HG03439 (cell line): ENCODE data around the gene DDX20.
A peak's percentile ranks its signal among the peaks of the same experiment; 100 is the strongest.
"Not testable (repeated sequence)": the region's sequence is repeated elsewhere in the genome, so short reads cannot be mapped to it uniquely, and the experiment has no call there.

ENCODE experiments used
- ATAC-seq: cut with Tn5 transposase; IDR thresholded peaks from one replicate; pipeline ENCODE4 v1.9.1; 2021; ENCODE audit warnings: mild to moderate bottlenecking, moderate library complexity; ENCODE audit not compliant: unreplicated experiment

DDX20 gene

DNA sequence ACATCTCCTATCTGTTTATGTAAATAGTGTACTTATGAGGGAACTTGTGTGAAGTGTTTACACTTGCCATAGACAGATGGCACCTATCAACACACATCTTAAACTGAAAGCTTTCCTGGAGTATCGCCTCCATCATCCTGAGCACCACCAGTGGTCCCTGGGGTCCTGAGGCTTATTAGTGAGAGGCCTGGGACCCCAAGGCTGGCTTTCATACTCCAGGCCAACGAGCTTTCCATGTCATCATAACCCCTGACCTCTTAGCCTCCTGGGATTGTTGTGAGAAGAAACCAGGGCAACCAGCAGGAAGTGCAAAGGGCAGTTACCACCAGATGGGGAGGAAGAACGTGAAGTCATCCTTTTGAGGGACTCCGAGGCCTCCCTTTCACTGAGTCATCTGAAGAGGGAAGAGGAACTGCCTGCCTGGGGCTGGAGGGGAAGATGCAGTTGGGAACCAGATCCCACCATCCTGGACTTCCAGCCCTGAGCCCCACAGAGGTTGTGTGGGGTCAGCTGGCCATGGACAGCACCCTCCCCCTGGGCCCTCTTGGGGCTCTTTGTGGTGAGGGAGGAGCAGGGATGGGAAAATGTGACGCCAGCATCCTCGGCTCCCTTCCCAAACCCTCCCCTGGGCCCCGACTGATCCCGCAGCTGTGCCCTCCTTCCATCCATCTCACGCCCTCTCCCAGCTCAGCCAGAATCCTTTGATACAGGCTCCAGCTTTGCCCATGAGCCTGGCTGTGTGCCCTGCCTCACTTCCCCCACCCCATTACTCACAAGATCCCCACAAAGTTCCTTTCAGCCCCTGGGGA, 22.3 kb upstream of the DDX20 start:
- no peak for ATAC-seq

DNA sequence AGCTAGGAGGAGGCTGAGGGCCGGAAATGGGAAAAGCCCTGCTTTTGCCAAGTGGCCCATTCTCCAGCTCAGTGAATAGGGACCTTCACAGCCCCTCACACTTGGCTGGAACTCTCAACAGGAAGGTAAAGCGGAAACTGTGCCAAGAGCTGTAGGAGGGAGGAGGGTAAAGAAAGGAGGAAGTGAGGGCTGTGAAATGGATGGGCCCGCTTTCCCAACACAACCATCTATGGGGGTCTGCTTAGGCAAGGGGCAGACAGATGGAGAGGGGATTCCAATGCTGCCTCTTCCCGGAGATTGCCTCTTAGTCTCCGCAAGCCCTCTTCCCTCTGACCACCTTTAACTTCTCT, 21.7 kb upstream of the DDX20 start:
- ATAC-seq: no peak

DNA sequence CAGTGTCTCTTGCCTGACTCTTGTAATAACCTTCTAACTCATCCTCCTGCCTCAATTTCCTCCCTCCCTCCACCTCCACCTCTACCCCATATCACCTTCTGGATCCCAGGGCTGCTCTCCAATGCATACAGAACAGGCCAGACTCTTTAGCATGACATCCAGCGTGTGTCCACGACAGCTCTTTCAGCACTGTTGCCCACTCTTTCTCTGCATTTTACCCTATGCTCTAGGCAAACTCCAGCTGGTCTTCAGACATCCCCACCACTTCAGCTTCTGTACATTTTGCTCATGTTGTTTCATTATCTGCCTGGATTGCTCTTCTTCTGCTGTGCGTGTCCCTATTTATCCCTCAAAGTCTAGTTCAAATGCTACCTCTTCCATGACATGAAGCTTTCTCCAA, 21.3 kb upstream of the DDX20 start:
- ATAC-seq: no peak

DNA sequence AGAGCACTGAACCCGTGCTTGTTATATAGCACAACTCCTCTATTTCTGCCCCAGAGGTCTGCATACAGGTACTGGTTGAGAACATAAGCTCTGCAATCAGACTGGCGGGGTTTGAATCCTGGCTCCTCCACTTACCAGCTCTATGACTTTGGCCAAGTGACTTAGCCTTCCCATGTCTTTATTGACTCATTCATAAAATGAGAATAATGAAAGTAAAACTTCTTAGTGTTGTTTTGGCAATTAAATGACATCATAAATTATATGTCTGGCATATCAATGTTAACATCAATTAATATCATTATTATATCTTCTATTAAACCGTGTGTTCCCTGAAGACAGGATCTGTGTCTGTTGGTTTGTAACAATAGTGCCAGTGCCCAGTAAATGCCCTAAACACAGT, 20.8 kb upstream of the DDX20 start:
- no peak for ATAC-seq

DNA sequence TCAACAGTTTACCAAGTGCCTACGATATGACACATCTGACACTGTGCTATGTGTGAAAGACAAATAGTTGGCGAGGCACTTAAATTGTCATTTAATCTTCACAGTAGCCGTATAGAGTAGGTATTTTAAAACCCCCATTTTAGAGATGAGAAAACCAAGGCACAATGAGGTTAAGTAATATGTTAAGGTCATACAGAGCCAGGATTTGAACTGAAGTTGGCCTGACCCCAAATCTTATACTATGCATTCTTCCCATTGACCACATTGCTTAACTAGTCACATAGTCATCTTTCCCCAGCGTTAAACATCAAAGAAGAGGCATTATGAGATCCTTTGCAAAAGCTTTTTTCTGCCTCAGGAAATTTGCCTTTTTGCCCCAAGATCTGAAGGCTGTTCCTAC, 20.4 kb upstream of the DDX20 start:
- no peak for ATAC-seq

DNA sequence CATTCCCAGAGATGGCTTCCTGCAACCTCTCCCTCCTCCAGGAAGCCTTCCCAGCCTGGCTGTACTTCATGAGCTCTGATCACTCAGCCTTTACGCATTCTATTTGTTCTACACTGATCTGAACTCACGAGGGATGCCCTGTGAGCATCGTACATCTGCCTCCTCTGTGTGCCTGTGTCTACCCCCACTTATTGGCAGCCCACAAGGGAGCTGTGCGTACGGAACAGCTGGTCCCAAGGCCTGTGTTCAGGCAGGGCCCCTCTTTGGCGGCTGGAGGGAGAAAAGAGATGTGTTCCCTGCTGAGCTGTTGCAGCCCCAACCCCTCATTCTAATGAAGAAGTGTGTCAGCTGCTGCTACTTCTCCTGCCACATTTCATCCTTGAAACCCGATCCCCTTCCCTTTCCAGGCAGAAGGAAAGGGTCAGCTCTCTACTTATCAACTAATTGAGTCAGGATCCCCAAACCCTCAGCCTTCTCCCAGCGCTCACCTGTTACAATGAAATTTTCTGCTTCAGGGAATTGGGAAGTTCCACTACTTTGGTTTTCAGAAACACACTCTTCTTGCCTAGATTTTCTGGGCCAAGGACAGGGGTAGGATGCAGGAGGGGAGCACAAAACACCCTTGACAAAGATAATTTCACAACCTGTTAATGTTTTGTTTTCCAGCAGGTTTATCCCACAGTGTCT, 19.7 kb upstream of the DDX20 start:
- ATAC-seq: no peak

DNA sequence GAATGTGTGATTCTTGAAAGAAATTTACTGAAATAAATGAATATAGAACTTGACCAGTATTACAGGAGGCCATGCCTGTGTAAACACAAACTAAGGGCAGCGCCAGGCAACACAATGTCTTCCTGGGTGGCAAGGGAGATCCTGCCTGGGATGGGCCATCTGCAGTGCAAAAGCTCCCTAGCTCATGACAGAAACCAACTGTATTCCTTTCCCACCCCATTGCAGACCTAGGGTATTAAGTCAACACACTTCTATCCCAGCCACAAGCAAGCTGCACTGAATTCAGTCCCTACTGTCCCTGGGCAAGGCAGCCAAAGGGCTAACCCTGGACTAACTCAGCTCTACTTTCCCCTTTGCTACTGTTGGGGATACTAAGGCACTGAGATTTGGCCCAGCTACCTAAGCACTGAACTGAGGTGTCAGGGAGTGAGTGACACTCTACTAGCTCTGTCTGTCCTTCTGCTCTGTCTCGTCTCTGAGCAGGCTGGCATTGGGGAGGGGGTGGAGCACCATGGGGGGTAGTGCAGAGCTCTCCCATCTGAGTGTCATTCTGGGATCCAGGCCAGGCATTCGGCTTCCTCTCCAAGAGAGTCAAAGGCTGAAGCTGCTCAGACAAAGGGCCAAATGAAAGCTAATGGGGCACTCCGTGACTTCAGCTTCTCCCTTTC, 19.0 kb upstream of the DDX20 start:
- no peak for ATAC-seq

DNA sequence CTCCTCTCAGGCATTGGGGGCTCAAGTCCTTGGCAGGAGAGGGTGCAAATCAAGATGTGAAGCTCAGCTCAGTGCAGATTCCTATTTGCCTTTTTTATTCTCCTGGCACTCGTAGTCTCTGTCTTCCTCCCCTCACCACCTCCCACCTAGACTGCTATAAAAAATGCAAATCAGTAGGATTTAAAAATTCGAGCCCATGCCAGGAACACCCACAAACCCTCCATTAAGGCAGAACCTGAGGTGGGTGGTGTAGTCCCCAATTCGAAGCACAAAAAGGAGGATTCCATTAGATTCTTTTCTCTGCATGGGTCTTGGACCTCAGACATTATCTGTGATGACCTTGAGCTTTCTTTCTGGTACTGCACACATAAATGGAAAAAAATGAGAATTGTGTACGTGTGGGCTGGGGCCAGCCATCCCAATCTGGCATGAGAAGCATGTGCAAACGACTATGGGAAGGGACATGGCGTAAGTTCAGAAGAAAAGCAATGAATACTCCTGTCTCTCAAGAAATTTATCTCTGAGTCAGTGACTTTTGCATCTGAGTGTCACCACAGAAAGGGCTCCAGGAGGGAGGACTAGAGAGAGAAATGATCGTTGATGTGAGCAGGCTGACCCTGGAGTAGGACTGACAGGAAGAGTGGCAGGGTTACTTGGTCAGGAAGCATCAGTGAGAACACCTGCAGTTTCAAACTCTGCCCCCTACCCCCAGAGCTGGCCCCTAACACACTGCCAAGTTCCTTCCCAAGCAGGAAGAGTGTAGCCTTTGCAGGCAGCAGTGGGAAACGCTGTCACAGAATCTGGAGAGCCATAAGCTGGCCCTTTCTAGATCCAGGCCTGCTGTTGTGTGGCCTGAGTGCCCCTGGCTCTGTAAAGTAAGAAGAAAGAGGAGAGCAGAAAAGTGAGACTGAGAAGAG, 18.2 kb upstream of the DDX20 start:
- ATAC-seq: no peak

DNA sequence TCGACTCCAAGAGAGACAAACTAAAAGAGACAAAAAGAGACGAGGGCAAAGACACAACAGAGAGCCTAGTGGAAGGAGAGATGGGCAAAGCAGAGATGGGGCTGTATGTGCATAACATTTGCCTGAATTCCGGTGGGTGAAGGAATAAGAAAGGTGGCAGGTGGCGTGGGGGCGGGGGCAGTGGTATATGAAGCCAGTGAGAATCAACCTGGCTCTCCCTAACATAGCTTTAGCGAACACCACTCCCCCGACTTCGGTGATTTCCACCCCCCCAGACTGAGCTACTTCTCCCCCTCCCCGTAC, 17.6 kb upstream of the DDX20 start:
- ATAC-seq: no peak

DNA sequence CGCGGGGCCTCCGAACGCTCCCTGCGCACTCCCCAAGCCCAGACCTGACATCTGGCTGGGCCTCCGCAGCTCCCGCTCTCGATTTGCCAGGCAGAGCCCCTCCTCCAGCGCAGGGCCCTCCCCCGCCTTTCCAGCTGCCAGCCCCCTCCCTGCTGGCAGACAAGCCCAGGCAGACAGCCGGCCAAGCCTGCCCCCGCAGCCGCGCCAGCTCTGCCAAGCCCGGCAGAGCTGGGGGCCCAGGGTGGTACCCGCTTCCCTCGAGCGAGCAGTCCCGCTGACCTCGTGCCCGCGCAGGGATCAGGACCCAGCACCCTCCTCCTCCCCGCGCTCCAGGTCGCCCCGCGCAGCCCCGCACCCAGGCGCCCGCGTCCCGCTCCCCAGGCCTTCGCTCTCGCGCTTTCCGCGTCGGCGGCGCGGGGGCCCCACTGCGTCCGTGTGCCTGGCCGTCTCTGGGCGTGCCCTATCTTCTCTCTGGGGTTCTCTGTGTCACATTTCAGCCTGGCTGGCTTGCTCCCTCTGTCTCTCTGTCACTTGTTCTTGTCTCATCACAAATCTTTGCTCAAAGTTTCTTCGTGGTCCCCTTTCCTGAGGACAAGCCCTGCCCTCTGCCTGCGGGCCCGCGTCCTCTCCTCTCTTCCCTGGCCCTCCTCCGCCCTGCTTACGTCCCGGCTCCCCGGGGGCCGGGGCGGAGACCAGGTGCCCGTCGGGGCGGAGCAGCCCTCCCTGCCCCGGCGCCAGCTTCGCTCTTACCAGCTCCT, 17.1 kb upstream of the DDX20 start:
- peak; percentile 45 for ATAC-seq

DNA sequence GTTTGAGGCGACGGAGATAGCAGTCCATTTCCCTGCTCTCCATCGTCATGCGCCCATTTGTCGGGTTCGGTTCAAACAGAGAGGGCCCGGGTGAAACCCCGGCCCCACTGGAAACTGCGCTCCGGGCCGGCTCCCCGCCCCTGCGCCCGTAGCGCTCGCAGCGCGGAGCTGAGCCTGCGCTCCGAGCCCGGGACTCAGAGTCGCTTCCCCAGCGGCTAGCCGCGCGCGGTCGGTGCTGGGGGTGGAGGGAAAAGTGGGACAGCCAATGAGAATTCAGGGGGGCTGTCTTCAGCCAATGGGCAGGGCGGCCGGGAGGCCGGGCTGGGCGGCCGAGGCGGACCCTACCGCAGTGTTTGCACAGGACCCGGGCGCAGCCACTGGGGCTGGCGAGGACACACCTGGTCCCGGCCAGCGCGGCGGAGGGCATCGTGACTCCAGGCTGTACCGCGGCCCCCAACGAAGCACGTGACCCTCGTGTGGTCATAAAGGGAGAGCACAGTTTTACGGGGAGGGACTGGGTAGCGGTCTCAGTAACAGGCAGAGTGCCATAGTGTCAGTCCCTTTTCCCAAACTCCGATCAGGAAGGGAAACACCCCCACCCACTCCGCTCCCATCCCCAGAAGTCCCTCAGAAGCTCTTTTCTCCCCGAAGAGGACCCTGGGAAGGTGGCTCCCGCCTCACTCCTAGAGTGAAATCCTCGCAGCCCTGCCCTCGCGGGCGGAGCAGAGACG, 16.3 kb upstream of the DDX20 start, which contains the start of gene INKA2:
Gene INKA2, minus strand, starts transcription at position 202 of the 731 bp plus-strand sequence. Its CDS starts 153 bp downstream, at position 49.
- peak; percentile 85 for ATAC-seq

DNA sequence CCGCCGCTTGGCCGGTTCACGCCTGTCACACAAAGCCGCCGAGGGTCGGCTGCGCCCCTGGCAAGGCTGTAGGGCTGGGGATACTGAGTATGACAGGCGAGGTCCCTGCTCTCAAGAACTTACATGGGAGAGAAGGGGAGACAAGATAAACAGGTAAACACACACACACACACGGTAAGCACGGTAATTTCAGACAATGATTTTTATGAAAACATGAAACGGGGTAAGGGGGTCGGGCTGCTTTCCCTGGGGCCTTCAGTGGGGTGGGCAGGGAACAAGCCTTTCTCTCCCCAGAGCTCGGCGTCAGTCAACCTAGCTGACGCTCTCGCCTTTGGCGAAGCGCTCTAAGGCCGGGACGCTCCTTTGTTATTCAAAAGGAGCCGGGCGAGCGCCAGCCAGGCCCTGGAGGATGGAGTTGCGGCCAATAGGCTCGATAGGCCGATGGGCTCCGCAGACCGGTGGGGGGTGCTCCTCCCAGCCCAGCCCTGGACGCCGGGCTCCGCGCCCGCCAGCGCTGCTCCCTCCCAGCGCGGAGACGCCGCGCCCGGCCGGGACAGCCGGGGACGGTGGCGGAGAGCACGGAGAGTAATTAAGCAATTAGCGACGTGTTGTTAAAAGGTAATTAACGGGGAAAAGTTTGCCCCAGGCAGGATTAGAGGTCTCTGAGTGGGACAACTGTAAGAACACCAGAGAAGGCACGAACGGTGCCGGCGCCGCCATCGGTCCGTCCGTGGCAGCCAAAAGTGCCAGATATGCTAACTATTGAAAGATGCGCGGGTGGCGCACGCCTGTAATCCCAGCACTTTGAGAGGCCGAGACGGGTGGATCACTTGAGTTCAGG, 15.6 kb upstream of the DDX20 start:
- ATAC-seq: no peak

DNA sequence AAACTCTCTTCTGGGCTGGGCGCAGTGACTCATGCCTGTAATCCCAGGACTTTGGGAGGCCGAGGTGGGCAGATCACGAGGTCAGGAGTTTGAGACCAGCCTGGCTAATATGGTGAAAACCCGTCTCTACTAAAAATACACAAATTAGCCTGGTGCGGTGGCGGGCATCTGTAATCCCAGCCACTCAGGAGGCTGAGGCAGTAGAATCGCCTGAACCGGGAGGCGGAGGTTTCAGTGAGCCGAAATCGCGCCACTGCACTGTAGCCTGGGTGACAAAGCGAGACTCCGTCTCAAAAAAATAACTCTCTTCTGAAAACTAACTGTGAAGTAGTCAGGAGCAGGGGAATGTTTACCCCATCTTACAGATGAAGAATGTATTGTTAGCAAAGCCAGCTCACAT, 13.4 kb upstream of the DDX20 start:
- not testable (repeated sequence) for ATAC-seq

DNA sequence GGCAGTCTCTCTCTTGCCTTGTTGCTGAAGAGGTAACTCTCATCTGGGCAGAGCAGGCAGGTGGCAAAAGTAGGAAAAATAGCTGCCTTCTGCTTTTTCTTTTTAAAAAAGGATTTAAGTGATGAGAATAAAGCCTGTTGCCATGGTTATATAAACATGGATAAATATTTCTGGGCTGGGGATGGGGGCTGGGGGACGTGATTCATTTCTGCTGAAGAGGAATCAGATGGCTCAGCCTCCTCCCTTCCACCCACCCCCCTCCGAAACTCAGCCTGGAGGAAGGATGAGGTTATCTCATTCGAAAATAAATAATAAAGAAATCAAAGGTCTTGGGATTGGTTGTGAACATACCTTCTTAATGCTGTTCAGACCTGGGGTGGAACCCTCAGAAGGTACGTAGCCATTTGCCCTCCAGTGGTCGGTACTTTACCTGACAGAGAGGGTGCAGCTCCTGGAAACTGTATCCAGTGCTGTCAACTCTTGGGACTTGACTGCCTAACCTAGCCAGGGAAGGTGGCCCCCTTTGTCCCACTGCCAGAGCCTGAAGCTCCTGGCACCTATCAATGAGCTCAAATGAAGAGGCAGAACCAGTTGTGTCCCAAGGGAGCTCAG, 12.7 kb upstream of the DDX20 start:
- ATAC-seq: no peak

DNA sequence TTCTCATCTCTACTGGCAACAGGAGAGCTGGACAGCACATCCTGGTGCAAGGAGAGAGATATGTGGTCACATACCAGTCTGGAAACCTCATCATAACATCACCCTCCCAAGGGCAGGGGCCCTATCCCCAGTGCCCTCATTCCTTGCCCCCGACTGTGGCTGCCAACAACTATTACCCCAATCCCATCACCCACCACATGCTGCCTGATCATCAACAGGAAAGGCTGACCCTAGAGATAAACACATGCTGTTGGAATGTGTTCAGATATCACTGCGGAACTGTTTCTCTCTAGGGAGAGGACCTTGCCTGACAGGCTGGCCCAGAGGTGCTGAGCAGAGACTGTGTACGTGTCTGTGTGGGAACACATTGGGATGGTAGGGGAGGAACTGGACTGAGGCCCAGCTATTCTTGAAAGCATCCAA, 12.0 kb upstream of the DDX20 start:
- ATAC-seq: no peak

DNA sequence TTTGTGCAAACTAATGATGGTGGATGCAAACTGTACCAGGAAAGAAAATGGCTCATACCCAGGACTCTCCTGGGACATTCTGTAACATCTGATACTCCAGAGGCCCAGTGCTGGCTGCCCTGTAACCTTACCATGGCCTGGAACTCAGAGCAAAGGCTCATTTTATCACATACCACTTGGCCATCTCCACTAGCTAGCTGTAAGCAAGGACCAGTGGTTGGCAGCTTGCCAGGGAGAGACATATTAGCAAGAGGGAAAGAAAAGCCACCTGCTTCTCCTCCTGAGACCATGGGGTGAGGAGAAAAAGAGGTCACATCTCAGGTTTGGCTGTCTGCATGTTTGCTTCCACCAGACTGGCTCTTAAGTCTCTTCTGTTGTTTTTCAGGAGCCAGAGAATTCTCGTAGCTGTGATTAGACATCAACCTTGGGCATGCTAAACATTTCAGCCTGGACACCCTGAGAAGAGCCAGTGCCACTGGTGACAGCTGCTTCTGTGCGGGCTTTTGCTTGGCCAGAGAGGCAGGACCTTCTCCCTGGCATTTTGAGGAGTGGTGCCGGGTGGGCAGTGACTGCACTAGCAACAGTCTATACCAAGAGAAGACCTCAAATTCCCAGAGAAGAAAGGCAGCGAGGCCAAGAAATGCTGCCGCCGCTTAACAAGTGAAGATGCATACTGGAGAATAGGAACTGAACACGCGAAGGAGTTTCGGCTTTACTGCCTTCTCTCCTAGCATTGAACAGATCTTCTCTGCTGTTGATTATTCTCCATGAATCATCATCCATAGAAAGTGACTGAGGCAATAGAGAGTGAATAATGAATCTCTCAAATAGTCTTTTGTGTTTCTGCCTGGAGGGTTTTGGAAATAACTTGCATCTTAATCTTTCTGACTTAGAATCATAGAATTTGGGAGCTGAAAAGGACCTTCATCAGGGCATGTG, 9.8 kb upstream of the DDX20 start:
- ATAC-seq: no peak

DNA sequence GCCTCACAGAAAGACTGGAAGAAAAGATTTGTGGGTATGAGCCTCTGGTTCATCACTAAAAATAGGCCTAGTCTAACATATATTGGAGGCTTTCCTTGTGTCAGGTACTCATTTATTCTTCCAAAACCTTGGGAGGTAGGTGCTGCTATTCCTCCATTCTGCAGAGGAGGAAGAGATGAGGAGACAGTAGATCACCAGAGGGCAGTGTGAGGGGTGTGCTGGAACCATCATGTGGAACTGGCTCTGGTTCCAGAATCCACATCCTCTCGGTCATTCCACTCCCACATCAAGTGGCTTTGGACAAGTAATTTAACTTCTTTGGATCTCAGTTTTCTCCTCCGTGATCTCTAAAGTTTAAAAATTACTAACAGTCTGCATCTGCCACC, 9.1 kb upstream of the DDX20 start:
- ATAC-seq: no peak
